ENCODE data around the gene MPRIP. TPM values are rescaled to one million over a fixed set of nuclear protein-coding genes. Genes with fewer than 3 reads are reported as not detected.
A peak's percentile ranks its signal among the peaks of the same experiment; 100 is the strongest.

MPRIP gene
- total and polyA plus RNA-seq, 12 donors: 88.5 to 234 (median 175) TPM

- Histone ChIP-seq H3K4me1 (replicated peaks in 1 of 2) (peaks cover 0 to 9% of the 10 kb centered on the region in 2 donors), H3K4me3 (no peak overlapping the region), H3K9me3 (replicated peaks in 1 of 3) (no peaks in the 10 kb centered on the region), H3K27me3 (no peaks in the 10 kb centered on the region), H3K36me3 (replicated peaks in 1 of 2) (peaks cover 0 to 77% of the 10 kb centered on the region in 2 donors), H3K27ac (no peak overlapping the region)
- WGBS, 4 donors: 75 to 83% (median 79%) methylated on average over 24 to 26 of the region's 26 CpGs
- no peak for TF ChIP-seq POLR2A (IDR thresholded peaks at IDR 0.05)
- TF ChIP-seq CTCF (IDR thresholded peaks at IDR 0.05): no peak
- intact Hi-C loops (cut with DNase I): no loop called here
- peak in 1 of 7 donors; percentile 54 for DNase-seq
Observed at GRCh38 chr17:17229416-17230384, 187.4 kb downstream of the MPRIP start.

GRCh38 chr17:17231621-17232302 lies 189.5 kb downstream of the MPRIP start:
- 82 to 90% (median 87%) methylated on average over 15 to 16 of the region's 16 CpGs for WGBS, 4 donors
- Histone ChIP-seq H3K4me1 (replicated peaks in 1 of 2) (peaks cover 9 to 24% of the 10 kb centered on the region in 2 donors), H3K27ac (no peak overlapping the region), H3K4me3 (no peak overlapping the region), H3K36me3 (replicated peaks in 1 of 2) (peaks cover 0 to 57% of the 10 kb centered on the region in 2 donors), H3K27me3 (no peaks in the 10 kb centered on the region), H3K9me3 (replicated peaks in 1 of 3) (no peaks in the 10 kb centered on the region)
- DNase-seq: no peak
- intact Hi-C loops (cut with DNase I): no loop called here
- TF ChIP-seq CTCF (IDR thresholded peaks at IDR 0.05): no peak
- no peak for TF ChIP-seq POLR2A (IDR thresholded peaks at IDR 0.05)

GRCh38 chr17:17232303-17232621 lies 190.0 kb downstream of the MPRIP start:
- Histone ChIP-seq H3K9me3 (replicated peaks in 1 of 3) (no peaks in the 10 kb centered on the region), H3K27ac (no peak overlapping the region), H3K27me3 (no peaks in the 10 kb centered on the region), H3K36me3 (replicated peaks in 1 of 2) (peaks cover 0 to 52% of the 10 kb centered on the region in 2 donors), H3K4me1 (replicated peaks in 1 of 2) (peaks cover 9 to 24% of the 10 kb centered on the region in 2 donors), H3K4me3 (no peak overlapping the region)
- intact Hi-C loops (cut with DNase I): no loop called here
- no peak for DNase-seq
- WGBS, 4 donors: 77 to 82% (median 80%) methylated on average over 11 of the region's 11 CpGs
- TF ChIP-seq CTCF (IDR thresholded peaks at IDR 0.05) (no peak), POLR2A (IDR thresholded peaks at IDR 0.05) (no peak)
